Activated CD4-positive, alpha-beta T cell treated with anti-CD3 and anti-CD28 coated beads, Interleukin-2, amount 50 U/mL, for 4 hours (primary cell): ENCODE data around the gene MPRIP.

Source experiments
- DNase-seq, 2 experiments: peaks; one replicate each; pipeline ENCODE4 v3.0.0-alpha.2; 2020

Gene MPRIP

DNA sequence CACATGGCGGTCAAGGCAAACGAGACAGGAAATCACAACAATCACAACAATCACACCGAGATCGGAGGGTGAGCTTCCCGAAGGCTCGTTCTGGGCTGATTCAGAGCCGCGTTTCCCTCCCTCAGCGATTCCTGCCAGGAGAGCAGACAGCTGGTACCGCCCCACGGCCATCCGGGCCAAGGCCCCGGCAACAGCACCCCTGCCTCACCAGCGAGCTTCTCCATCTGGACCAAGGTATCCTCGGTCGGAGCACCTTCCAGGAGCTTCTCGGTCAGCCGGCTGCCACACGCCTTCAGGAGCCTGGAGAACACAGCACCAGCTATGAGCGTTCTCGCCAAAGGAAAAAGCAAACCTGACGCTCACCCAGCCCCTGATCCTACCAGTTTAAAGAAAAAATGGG, 179.1 kb downstream of the MPRIP start:
- DNase-seq: no peak

DNA sequence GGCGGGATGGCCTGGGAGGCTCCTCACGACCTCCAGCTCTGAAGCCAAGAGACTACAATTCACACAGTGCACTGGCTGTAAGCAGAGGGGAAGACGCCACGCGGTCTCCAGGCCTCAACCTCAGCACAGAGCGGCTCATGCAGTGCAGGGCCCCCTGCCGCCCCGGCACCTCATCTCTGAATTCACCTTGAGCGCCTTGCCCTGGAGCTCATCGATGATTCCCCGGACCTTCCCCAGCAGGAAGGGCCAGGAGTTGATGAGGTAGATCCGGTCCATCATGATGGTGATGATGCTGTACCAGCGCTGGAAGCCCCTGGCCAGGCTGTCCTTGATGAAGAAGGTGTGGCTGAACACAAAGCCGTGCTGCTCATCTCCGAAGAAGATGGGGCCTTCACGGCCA, 181.5 kb downstream of the MPRIP start:
- no peak for DNase-seq

DNA sequence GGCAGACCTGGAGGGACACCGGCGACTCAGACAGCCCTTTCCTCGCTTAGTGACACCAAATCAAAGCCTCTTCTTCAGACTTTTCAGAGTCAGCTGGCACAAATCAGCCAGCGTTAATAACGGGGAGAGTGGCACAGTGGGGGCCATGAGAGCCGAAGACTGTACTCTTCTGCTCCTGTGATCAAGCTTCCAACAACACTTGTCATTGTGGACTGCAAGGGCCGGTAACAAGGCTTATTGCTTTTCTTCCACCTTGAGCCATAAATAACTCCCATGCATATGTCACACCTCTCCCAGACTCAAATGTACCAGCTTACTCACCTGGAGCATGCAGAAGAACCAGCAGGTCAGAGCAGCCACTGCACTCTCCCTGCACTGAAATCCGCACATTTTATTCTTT, 181.9 kb downstream of the MPRIP start:
- DNase-seq: no peak

DNA sequence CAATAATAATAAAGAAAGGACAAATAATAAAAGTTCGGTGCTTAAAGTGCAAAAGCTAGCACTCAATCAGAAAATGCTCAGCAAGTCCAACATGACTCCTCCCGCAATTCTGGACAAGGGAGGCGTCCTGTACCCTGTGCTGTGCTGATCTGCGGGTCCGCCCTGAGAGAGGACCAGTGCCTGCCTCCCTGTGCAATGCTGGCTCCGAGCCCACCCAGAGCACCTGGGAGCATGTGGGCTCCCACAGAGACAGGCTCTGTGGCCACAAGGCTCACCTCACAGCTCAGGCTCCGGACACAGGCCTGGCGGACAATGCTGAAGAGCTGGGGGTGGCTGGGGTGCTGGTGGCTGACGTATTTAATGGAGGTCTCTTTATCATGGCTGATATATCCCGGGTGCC, 183.6 kb downstream of the MPRIP start:
- DNase-seq: no peak

DNA sequence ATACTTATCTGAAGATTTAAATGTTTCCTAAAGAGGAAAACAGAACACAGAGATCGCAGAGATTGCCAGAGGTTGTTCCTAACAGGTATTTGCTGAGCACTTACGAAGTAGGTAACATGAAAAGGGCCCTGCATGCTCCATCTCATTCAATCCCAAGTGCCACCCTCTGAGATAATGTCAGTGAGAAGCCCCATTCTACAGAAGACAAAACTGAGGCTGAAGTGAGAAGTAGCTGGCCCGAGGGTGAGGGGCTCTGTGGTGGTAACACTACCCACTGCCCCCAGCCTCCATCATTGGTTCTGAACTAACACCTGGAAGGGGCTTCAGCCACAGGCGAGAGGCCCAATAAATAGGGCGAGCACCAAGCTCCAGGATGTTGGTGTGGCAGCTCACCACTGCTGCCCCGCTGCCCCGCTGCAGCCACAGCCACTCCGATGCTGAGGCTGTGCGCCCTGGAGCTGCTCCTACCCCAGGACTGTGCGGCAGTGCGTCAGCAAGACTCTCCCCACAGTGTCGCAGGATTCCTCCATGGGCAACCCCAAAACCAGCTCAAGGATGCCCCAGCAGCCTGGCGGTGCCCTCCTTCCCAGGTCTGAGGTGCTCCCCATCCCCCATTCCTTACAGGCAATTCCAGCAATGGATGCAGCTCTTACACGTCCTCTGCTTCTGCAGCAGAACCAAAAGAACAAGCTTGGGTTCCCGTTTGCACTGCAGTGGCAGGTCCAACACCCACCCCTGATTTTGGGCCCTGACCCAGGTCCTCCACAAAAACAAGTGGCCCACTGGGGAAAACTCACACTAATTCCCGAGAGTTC, 184.4 kb downstream of the MPRIP start:
- DNase-seq: no peak

DNA sequence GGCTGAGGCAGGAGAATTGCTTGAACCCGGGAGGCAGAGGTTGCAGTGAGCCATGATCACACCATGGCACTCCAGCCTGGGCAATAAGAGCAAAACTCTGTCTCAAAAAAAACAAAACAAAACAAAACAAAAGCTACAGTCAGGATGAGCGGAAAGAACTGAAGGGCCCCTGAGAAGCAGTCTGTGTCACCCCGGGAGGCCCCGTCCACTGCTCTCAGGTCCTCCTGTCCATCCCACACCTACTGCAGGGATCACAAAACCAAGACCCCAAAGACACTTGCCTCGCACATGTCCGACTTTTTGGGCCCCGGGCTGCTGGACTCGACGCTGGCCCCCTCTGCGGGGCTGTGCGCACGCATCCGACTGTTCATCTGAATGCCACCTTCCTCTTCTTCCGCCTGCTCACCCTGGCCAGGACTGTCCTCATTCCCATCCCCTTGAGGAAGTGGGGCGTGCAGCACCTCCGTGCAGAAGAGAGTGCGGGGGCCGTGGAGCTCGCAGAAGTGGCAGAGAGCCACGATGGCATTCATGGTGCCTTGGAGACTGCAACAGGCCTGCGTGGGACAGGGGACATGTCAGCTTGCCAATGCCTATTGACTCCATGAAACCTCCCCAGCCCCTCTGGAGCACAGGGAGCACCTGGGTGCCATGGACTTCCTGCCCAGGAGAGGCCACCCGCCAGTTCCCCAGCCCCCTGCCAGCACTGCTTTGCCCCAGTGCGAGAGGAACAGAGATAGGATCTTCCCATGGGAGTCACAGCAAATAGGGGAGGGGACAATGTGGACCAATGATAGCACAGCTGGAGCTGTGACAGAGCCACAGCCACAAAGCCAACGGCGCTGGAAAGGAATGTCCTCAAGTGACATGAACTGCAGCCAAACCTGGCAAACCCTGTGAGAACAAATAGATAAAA, 185.6 kb downstream of the MPRIP start:
- no peak for DNase-seq

DNA sequence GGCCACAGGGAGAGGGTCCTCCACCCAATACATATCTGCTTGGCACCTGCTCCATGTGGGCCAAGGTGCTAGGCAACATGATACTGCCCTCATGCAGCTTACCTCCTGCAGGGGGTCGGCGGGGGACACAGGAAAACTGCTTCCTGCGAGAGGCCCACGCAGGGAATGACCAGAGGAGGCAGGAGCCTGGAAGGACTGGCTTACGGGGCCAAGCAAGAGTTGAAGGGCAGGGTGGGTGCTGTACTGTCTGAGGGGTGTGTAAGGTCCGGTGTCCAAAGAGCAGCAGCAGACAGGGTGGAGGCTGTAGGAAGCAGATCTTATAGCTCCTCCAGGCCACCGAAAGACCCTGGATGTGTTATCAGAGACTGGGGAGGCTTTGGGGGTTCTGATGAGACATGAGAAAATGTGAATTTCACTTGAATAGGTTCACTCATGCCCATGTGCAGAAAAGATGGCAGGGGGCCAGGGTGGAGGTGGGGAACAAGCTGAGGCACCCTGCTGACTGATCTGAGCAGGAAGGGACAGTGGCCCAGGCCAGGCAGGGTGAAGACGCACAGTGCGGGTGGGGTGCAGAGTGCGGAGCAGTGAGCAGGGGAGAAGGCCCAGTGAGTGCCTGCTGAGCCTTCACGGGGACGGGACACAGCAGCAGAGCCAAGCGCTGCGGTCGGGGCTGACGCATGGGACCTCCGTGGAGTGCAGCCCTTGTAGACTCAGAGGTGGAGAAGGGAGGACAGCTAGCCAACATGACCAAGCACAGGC, 186.4 kb downstream of the MPRIP start:
- no peak for DNase-seq

DNA sequence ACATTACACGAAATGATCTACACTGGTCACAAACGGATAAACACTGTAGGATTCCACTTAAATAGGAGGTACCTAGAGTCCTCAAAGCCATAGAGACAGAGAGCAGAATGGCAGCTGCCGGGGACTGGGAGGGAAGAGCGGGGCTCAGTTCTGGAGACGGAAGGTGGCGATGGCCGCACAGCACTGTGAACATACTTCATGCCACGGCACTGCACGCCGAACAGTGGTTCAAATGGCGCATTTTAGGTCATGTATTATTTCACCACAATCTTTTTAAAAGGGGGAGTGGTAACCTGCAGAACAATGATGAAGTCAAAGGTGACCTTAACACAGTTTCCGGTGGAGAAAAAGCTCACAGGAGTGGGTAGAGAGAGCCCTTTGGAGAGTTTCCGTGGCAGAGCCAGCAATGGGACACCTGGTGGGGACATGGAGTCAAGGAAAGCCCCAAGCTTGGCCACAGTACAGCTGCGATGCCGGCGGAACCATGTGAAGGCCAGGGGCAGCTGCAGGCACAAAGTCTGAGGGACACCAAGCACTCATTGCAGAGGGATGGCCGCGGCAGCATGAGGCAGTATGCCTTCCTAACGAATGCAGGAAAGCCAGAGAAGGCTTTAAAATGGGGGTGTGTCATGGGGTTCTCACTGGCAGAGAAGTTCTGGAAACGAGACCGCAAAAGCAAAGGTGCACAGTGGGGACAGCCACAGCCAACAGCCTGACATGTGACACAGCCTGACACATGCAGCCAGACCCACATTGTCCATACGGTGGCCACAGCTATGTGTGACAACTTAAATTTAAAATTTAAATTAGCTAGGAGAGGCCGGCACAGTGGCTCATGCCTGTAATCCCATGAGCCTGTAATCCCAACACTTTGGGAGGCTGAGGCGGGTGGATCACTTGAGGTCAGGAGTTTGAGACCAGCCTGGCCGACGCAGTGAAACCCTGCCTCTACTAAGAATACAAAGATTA, 187.4 kb downstream of the MPRIP start:
- DNase-seq: no peak

DNA sequence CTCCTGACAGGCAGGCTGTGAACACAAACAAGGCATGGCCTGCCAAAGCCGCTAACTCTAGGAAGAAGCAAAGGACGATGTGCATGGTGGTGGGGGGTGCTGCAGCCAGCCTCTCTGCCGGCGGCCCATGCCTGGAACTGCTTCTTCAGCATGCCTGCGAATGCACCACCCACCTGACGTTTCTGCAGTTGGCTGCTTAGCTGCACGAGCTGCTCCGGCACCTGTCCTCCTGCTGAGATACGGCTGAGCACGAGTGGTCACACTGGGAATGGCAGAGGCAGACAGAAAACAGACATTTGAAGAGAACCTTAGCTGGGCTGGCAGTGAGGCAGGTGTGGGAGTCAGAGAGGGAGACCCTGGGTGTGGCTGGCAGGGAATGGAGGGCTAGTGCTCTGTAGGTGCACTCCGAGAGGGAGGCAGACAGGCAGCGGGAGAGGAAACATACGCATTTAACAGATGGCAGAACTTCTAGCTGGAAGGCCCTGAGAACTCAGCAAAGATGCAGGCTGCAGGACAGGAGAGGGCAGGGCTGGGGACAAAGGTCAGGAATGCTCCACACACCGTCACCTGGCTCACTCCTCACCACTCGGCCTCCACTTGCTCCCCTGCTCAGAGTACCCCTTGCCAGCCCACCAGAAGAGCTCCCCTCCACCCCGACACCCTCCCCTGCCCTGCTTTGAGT, 189.5 kb downstream of the MPRIP start:
- no peak for DNase-seq

DNA sequence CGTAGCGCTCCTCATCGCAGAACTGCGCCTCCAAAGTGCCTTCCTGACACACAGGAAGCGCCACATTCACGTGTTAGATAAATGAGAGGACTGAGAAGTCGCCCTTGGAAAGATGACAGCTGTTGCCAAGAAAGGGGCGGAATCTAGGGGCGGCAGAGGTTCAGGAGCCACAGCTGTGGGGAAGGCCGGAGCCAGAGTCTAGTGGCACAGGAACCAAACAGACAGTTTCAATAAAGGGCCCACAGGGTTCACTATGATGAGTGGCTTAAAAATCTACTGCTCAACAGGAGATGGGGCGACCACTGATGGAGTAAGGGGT, 190.0 kb downstream of the MPRIP start:
- DNase-seq: no peak

DNA sequence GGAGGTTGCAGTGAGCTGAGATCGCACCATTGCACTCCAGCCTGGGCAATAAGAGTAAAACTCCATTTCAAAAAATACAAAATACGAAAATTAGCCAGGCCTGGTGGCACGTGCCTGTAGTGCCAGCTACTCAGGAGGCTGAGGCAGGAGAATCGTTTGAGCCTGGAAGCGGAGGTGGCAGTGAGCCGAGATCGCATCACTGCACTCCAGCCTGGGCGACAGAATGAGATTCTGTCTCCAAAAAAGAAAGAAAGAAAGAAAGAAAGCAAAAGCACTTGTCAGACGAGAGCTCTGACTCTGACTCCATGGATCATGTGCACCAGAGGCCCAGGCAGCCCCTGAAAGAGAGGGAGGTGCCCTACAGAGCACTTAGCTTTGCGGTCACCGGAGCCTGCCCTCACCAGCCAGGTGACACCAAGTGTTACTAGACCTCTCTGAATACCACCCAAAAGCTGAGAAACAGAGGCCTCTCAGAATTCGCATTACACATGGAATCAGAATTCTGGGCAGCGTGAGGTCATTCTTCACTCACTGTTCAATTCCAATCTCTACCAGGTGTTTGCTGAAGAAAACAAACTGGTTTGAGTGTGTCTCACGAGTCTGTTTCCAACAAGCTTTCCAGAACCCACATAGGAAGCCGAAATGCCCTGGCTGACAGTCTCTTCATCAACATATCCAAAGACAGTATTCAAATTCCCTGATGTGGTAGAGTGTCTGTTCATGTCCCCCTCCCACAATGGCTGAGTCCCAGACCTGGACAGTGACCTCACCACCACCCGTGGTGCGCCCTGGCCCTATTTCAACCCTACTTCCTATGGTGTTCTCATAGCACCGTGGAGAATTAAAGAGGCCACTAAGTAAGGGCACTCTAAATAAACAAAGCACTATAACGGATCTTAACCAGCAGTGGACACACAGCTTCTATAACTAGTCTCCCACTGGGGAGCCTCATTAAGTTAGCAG, 193.2 kb downstream of the MPRIP start:
- no peak for DNase-seq

DNA sequence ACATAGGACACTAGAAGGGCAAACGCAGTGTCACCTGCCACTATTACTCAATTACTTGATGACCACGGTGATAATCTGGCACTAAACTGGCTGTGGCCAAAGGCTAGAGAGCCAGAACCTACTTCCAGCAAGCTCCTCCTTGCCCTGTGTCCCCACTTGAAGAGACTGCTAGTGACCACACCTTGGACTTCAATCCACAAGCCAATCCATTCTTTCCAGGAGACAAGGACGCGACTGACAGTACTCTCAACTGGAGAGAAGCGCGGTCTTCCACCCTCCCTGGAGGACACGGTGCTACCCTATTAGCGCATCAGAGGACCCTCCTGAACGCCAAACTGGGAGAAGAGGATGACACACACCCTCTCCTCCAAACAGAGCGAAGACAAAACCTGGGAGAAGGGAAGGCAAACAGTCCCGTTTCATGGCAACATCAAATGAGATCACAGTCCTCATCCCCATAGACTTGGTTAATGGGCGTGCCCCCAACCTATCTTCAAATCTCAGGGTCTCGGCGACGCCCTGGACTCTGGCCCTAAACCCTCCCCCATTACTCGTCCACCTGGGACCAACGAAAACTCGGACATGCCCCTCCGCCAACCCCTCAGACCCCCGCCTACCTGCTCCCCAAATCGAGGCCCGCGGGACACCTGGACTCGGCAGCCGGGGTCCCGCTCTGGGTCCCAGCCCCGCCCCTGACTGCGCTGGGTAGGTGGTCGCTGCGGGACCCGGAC, 194.2 kb downstream of the MPRIP start:
- DNase-seq: peak in 1 of 2 experiments; percentile 2

DNA sequence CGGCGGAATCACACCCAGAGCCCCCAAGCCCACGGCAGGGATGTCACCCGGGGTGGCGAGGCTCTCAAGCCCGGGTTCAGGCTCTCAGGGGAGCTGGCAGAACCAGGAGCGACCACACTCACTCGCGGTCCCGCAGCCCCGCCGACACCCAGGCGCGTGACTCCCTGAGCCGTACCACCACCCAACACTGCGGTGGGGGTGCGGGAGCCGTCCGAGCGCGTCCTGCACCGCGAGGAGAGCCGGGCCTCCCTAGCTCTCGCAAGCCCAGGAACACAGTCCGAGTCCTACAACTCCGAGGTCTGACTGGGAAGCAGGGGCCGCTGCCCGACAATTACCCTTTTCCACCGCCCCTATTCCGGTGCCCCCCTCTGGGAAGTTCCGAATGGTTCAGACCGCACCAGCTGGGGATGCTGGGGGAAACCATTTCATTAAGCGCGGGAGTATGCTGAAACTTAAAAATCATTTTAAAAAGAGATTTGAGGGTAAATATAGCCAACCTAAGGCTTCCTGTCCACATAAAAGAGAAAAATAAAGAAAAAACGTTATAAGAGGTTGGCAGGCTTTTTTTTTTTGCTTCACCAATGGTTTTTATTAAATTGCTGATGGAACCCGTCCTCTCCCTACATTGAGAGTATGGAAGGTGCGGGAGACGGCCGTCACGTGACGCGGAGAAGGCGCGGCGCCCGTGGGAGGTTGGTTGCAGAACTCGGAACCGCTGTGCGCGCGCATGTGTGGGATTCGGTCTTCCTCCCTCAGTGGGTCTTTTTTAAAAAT, 195.0 kb downstream of the MPRIP start, which contains the start of gene FLCN:
Gene FLCN (minus strand): TSS at position 143 of the 774 bp plus-strand sequence. CDS start 9,031 bp downstream, outside the sequence.
- peak; percentile 90 for DNase-seq

DNA sequence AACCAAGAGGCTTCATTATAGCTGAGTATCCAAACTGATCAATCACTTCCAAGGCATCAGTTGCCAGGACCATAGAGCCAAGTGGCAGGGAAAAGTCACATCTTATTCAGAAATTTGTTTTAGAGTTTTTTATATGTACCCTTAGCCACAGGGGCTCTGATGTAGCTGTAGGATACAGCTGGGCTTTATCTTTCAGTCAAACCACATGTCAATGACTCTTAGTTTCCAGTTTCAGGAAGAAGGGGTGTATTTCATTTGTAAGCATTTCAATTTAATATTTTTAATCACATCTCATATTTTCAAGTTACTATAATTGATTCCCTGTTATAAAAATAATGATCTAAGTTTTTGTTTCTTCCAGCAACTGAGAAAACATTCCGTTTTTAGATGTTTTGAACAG, 197.6 kb downstream of the MPRIP start:
- DNase-seq: no peak

DNA sequence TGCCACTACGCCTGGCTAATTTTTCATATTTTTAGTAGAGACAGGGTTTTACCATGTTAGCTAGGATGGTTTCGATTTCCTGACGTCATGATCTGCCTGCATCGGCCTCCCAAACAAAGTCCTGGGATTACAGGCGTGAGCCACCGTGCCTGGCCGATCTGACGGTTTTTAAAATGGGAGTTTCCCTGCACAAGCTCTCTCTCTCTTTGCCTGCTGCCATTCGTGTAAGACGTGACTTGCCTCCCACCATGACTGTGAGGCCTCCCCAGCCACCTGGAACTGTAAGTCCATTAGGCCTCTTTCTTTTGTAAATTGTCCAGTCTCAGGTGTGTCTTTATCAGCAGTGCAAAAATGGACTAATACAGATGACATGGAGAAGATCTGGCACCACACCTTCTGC, 199.4 kb downstream of the MPRIP start:
- no peak for DNase-seq

DNA sequence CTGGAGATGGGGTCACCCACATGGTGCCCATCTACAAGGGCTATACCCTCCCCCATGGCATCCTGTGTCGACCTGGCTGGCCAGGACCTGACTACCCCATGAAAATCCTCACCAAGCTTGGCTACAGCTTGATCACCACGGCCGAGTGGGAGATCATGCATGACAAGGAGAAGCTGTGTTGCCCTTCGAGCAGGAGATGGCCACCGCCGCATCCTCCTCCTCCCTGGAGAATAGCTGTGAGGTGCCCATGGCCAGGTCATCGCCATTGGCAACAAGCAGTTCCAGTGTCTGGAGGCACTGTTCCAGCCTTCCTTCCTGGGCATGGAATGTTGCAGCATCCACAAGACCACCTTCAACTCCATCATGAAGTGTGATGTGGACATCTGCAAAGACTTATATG, 200.0 kb downstream of the MPRIP start:
- no peak for DNase-seq
